Immature natural killer cell (primary cell): ENCODE data around the gene WDR82. TPM values are rescaled to one million over a fixed set of nuclear protein-coding genes. Genes with fewer than 3 reads are reported as not detected.
"Not testable (repeated sequence)": the region's sequence is repeated elsewhere in the genome, so short reads cannot be mapped to it uniquely, and the experiment has no call there.

Experiments
- DNase-seq, 3 donors: peaks; one replicate each; pipeline ENCODE4 v3.0.0; 2022; ENCODE audit warnings: mixed read lengths in 1 of 3
- H3K27ac Mint-ChIP-seq, 6 donors: one replicate each; pipeline ENCODE4 v1.8.0; 2020; ENCODE audit warnings: mixed read lengths in 6 of 6, mild to moderate bottlenecking in 5 of 6, inconsistent platforms in 4 of 6, moderate library complexity in 3 of 6
- H3K27me3 Mint-ChIP-seq, 3 donors: one replicate each; pipeline ENCODE4 v1.8.0; 2020 to 2021; ENCODE audit warnings: low read depth in 3 of 3, mild to moderate bottlenecking in 3 of 3, mixed read lengths in 3 of 3, moderate library complexity in 3 of 3, inconsistent platforms in 1 of 3
- H3K36me3 Mint-ChIP-seq, 3 donors: one replicate each; pipeline ENCODE4 v1.8.0; 2020; ENCODE audit warnings: mixed read lengths in 3 of 3, inconsistent platforms in 2 of 3, mild to moderate bottlenecking in 2 of 3
- H3K4me1 Mint-ChIP-seq, 2 donors: one replicate each; pipeline ENCODE4 v1.8.0; 2020; ENCODE audit warnings: inconsistent platforms in 2 of 2, mild to moderate bottlenecking in 2 of 2, mixed read lengths in 2 of 2, moderate library complexity in 1 of 2
- H3K4me3 Mint-ChIP-seq, 5 donors: one replicate each; pipeline ENCODE4 v1.8.0; 2020; ENCODE audit warnings: mild to moderate bottlenecking in 5 of 5, mixed read lengths in 5 of 5, inconsistent platforms in 3 of 5, moderate library complexity in 3 of 5
- H3K9me3 Mint-ChIP-seq, 6 donors: one replicate each; pipeline ENCODE4 v1.8.0; 2020; ENCODE audit warnings: mild to moderate bottlenecking in 6 of 6, mixed read lengths in 6 of 6, inconsistent platforms in 4 of 6, moderate library complexity in 3 of 6
- polyA plus RNA-seq, 3 donors: library from polyadenylated mRNA; unstranded; fragments of 300-500 nt; fragmentation: Illumina TruSeq; gene quantifications; one replicate each; pipeline ENCODE4 v1.2.3, GENCODE V29; 2021

WDR82 gene
- polyA plus RNA-seq, 3 donors from 2014 or later, result 76.9 to 99.5 (median 81.5) TPM

- peak overlapping the region in 4 of 6 donors; percentile 68 to 84 (median 81) for H3K27ac Mint-ChIP-seq
- DNase-seq, result no peak
- H3K27me3 Mint-ChIP-seq, result peaks cover 8 to 17% (median 11%) of the 10 kb centered on the region in 3 donors
- H3K36me3 Mint-ChIP-seq, result peaks cover 4 to 13% (median 11%) of the 10 kb centered on the region in 3 donors
- no peaks in the 10 kb centered on the region for H3K9me3 Mint-ChIP-seq
- peak overlapping the region in 2 of 5 donors; percentile 50 to 66 for H3K4me3 Mint-ChIP-seq
- peaks cover 23 to 31% of the 10 kb centered on the region in 2 donors for H3K4me1 Mint-ChIP-seq
These were observed 12.4 kb upstream of the WDR82 start for GRCh38 chr3:52290596-52291507.

GRCh38 chr3:52289747-52290595 lies 11.5 kb upstream of the WDR82 start:
- DNase-seq, result no peak
- peak overlapping the region in 2 of 5 donors; percentile 99 to 100 for H3K4me3 Mint-ChIP-seq
- H3K4me1 Mint-ChIP-seq, result peaks cover 25 to 34% of the 10 kb centered on the region in 2 donors
- no peaks in the 10 kb centered on the region for H3K9me3 Mint-ChIP-seq
- peak overlapping the region in 4 of 6 donors; percentile 17 to 100 (median 100) for H3K27ac Mint-ChIP-seq
- H3K27me3 Mint-ChIP-seq, result peaks cover 8 to 14% (median 11%) of the 10 kb centered on the region in 3 donors
- peaks cover 4 to 13% (median 8%) of the 10 kb centered on the region in 3 donors for H3K36me3 Mint-ChIP-seq

GRCh38 chr3:52289338-52289746 lies 10.9 kb upstream of the WDR82 start:
- Mint-ChIP-seq H3K27me3 (peaks cover 8 to 14% (median 11%) of the 10 kb centered on the region in 3 donors), H3K4me1 (peaks cover 28 to 35% of the 10 kb centered on the region in 2 donors), H3K4me3 (peak overlapping the region; percentile 33 to 100 (median 99)), H3K36me3 (peaks cover 4 to 10% (median 8%) of the 10 kb centered on the region in 3 donors), H3K9me3 (no peaks in the 10 kb centered on the region), H3K27ac (peak overlapping the region; percentile 100)
- DNase-seq, result no peak

GRCh38 chr3:52288674-52289073 lies 10.2 kb upstream of the WDR82 start:
- H3K4me3 Mint-ChIP-seq, result peak overlapping the region; percentile 98 to 100 (median 100)
- peaks cover 8 to 14% (median 11%) of the 10 kb centered on the region in 3 donors for H3K27me3 Mint-ChIP-seq
- peak overlapping the region; percentile 100 for H3K27ac Mint-ChIP-seq
- peaks cover 4 to 9% (median 8%) of the 10 kb centered on the region in 3 donors for H3K36me3 Mint-ChIP-seq
- no peak for DNase-seq
- H3K4me1 Mint-ChIP-seq, result peaks cover 31 to 35% of the 10 kb centered on the region in 2 donors
- no peaks in the 10 kb centered on the region for H3K9me3 Mint-ChIP-seq

- peak overlapping the region; percentile 98 to 100 (median 100) for H3K4me3 Mint-ChIP-seq
- DNase-seq, result no peak
These were observed 8.3 kb upstream of the WDR82 start for GRCh38 chr3:52286777-52287110.

GRCh38 chr3:52284051-52284450 lies 5.6 kb upstream of the WDR82 start:
- H3K4me1 Mint-ChIP-seq, result peaks cover 60 to 66% of the 10 kb centered on the region in 2 donors
- peaks cover 10 to 20% (median 14%) of the 10 kb centered on the region in 3 donors for H3K27me3 Mint-ChIP-seq
- not testable (repeated sequence) for DNase-seq, H3K36me3 Mint-ChIP-seq, H3K9me3 Mint-ChIP-seq
- peak overlapping the region in 5 of 6 donors; percentile 49 to 90 (median 85) for H3K27ac Mint-ChIP-seq
- peak overlapping the region in 1 of 5 donors; percentile 12 for H3K4me3 Mint-ChIP-seq

More at GRCh38 chr3:52286777-52287110, 8.3 kb upstream of the WDR82 start:
- Mint-ChIP-seq H3K9me3 (no peaks in the 10 kb centered on the region), H3K27me3 (peaks cover 8 to 14% (median 11%) of the 10 kb centered on the region in 3 donors), H3K36me3 (peaks cover 4 to 6% (median 6%) of the 10 kb centered on the region in 3 donors), H3K27ac (peak overlapping the region; percentile 100), H3K4me1 (peaks cover 48 to 52% of the 10 kb centered on the region in 2 donors)

GRCh38 chr3:52283306-52283705 lies 4.9 kb upstream of the WDR82 start:
- Mint-ChIP-seq H3K4me3 (peak overlapping the region in 2 of 5 donors; percentile 21 to 33), H3K4me1 (peaks cover 55 to 66% of the 10 kb centered on the region in 2 donors), H3K27ac (peak overlapping the region; percentile 86 to 97 (median 88)), H3K9me3 (no peaks in the 10 kb centered on the region), H3K36me3 (no peaks in the 10 kb centered on the region), H3K27me3 (peaks cover 17 to 28% (median 21%) of the 10 kb centered on the region in 3 donors)
- DNase-seq, result no peak

GRCh38 chr3:52281981-52282801 lies 3.7 kb upstream of the WDR82 start:
- Mint-ChIP-seq H3K9me3 (no peaks in the 10 kb centered on the region), H3K27ac (peak overlapping the region; percentile 89 to 98 (median 94)), H3K27me3 (peaks cover 12 to 28% (median 23%) of the 10 kb centered on the region in 3 donors)

GRCh38 chr3:52280050-52280461 lies 1.6 kb upstream of the WDR82 start:
- Mint-ChIP-seq H3K27me3 (peaks cover 7 to 29% (median 18%) of the 10 kb centered on the region in 3 donors), H3K4me1 (peaks cover 69 to 83% of the 10 kb centered on the region in 2 donors)

More at GRCh38 chr3:52281981-52282801, 3.7 kb upstream of the WDR82 start:
- peaks cover 58 to 69% of the 10 kb centered on the region in 2 donors for H3K4me1 Mint-ChIP-seq
- peak overlapping the region; percentile 66 to 79 (median 75) for H3K4me3 Mint-ChIP-seq
- peaks cover 0 to 5% (median 0%) of the 10 kb centered on the region in 3 donors for H3K36me3 Mint-ChIP-seq
- DNase-seq, result peak; percentile 59 to 65 (median 64)

GRCh38 chr3:52279596-52279995 lies 1.1 kb upstream of the WDR82 start:
- H3K4me1 Mint-ChIP-seq, result peaks cover 72 to 85% of the 10 kb centered on the region in 2 donors
- H3K27me3 Mint-ChIP-seq, result peaks cover 7 to 29% (median 18%) of the 10 kb centered on the region in 3 donors
- no peaks in the 10 kb centered on the region for H3K9me3 Mint-ChIP-seq
- peak overlapping the region; percentile 97 to 99 (median 99) for H3K27ac Mint-ChIP-seq
- DNase-seq, result peak in 2 of 3 donors; percentile 17
- peak overlapping the region; percentile 93 to 98 (median 97) for H3K4me3 Mint-ChIP-seq
- H3K36me3 Mint-ChIP-seq, result peaks cover 0 to 5% (median 5%) of the 10 kb centered on the region in 3 donors

More at GRCh38 chr3:52280050-52280461, 1.6 kb upstream of the WDR82 start:
- DNase-seq, result no peak
- H3K4me3 Mint-ChIP-seq, result peak overlapping the region in 4 of 5 donors; percentile 93 to 98 (median 95)
- H3K36me3 Mint-ChIP-seq, result peaks cover 0 to 5% (median 4%) of the 10 kb centered on the region in 3 donors
- H3K9me3 Mint-ChIP-seq, result no peaks in the 10 kb centered on the region
- peak overlapping the region; percentile 97 to 99 (median 99) for H3K27ac Mint-ChIP-seq

- peaks cover 82 to 90% of the 10 kb centered on the region in 2 donors for H3K4me1 Mint-ChIP-seq
- peak overlapping the region; percentile 97 to 99 (median 99) for H3K27ac Mint-ChIP-seq
- peaks cover 7 to 31% (median 18%) of the 10 kb centered on the region in 3 donors for H3K27me3 Mint-ChIP-seq
- H3K4me3 Mint-ChIP-seq, result peak overlapping the region; percentile 93 to 98 (median 97)
- DNase-seq, result no peak
- H3K36me3 Mint-ChIP-seq, result peaks cover 0 to 9% (median 5%) of the 10 kb centered on the region in 3 donors
- no peaks in the 10 kb centered on the region for H3K9me3 Mint-ChIP-seq
These were observed 408 bp downstream of the WDR82 start for GRCh38 chr3:52277972-52278509.
